MM.1S (cell line): ENCODE data around the gene PRDM9.
"Not testable (repeated sequence)": the region's sequence is repeated elsewhere in the genome, so short reads cannot be mapped to it uniquely, and the experiment has no call there.

Experiments
- DNase-seq: peaks from one replicate; pipeline ENCODE4 v3.0.0-alpha.2; 2015
- H2AFZ ChIP-seq: fragments of 300-600 bp; sonication (generic); 2 replicates; pipeline ENCODE4 v1.6.0; 2016; ENCODE audit warnings: antibody characterized with exemption, low read length
- H3F3A ChIP-seq: fragments of 300-600 bp; sonication (generic); 2 replicates; pipeline ENCODE4 v1.6.1; 2016; ENCODE audit warnings: mild to moderate bottlenecking, antibody characterized with exemption, low read length, moderate library complexity, mixed read lengths; ENCODE audit not compliant: insufficient read depth
- H3K27ac ChIP-seq: fragments of 300-600 bp; sonication (generic); 2 replicates; pipeline ENCODE4 v1.5.1; 2016; ENCODE audit warnings: mild to moderate bottlenecking, low read length
- H3K27me3 ChIP-seq: fragments of 300-600 bp; sonication (generic); replicated peaks from 2 replicates; pipeline ENCODE4 v1.6.0; 2016; ENCODE audit warnings: low read length; ENCODE audit not compliant: insufficient read depth
- H3K36me3 ChIP-seq: fragments of 300-600 bp; sonication (generic); replicated peaks from 2 replicates; pipeline ENCODE4 v1.6.1; 2016; ENCODE audit warnings: mild to moderate bottlenecking, low read length, mixed read lengths; ENCODE audit not compliant: insufficient read depth
- H3K4me1 ChIP-seq: fragments of 300-600 bp; sonication (generic); 2 replicates; pipeline ENCODE4 v1.6.1; 2016; ENCODE audit warnings: low read length, mixed read lengths
- H3K4me2 ChIP-seq: fragments of 300-600 bp; sonication (generic); 2 replicates; pipeline ENCODE4 v1.6.0; 2016; ENCODE audit warnings: low read depth, low read length
- H3K4me3 ChIP-seq: fragments of 300-600 bp; sonication (generic); 2 replicates; pipeline ENCODE4 v1.5.1; 2016; ENCODE audit warnings: low read length, mixed read lengths
- H3K79me2 ChIP-seq: fragments of 300-600 bp; sonication (generic); 2 replicates; pipeline ENCODE4 v1.6.1; 2016; ENCODE audit warnings: mixed run types, low read length, mixed read lengths
- H3K9ac ChIP-seq: fragments of 300-600 bp; sonication (generic); 2 replicates; pipeline ENCODE4 v1.6.1; 2016; ENCODE audit warnings: low read length, mixed read lengths
- H3K9me2 ChIP-seq: fragments of 300-600 bp; sonication (generic); replicated peaks from 2 replicates; pipeline ENCODE4 v1.6.1; 2016; ENCODE audit warnings: mild to moderate bottlenecking, low read length, mixed read lengths; ENCODE audit not compliant: insufficient read depth
- H3K9me3 ChIP-seq: fragments of 300-600 bp; sonication (generic); replicated peaks from 2 replicates; pipeline ENCODE4 v1.6.1; 2016; ENCODE audit warnings: mild to moderate bottlenecking, low read length, mixed read lengths; ENCODE audit not compliant: insufficient read depth
- H4K20me1 ChIP-seq: fragments of 300-600 bp; sonication (generic); 2 replicates; pipeline ENCODE4 v1.6.1; 2016; ENCODE audit warnings: mild to moderate bottlenecking, low read length, moderate library complexity, mixed read lengths; ENCODE audit not compliant: insufficient read depth
- EZH2 ChIP-seq: fragments of 300-600 bp; sonication (generic); optimal IDR thresholded peaks from 2 replicates; pipeline ENCODE3; 2017; ENCODE audit warnings: low read depth, mild to moderate bottlenecking, antibody characterized with exemption, low read length, mixed read lengths
- EZH2phosphoT487 ChIP-seq: fragments of 300-600 bp; sonication (generic); IDR thresholded peaks from 2 replicates; pipeline ENCODE4 v1.6.1; 2018; ENCODE audit warnings: antibody characterized with exemption, low read length
- TF ChIP-seq, protein P1 (sequence below): fragments of 300-600 bp; sonication (generic); IDR thresholded peaks from 2 replicates; pipeline ENCODE4 v1.5.1; 2016; ENCODE audit warnings: antibody characterized with exemption, low read length, mixed read lengths

PRDM9 gene

DNA sequence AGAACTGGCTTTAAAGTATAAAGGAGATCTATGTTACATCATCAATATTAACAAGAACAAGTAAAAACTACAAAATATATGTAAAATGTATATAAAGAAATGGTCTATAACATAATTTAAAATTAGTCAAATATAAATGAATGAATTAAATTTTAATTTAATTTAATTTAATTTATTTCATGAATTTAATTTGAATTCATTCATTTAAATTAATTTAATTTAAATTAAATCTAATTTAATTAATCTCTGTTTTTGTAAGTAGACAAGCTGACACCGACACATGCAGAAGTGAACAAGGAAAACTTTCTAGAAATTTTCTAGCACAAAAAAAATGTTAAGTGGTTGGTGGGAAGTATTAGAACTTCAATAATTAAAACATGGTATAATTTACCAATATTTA lies 10.8 kb upstream of the PRDM9 start:
- Histone ChIP-seq H3K27ac (no peak overlapping the region), H3K4me1 (no peaks in the 10 kb centered on the region), H3K4me2 (no peak overlapping the region), H3K79me2 (no peaks in the 10 kb centered on the region), H3K4me3 (no peak overlapping the region), H4K20me1 (no peaks in the 10 kb centered on the region), H3K27me3 (no peaks in the 10 kb centered on the region), H3K9ac (no peak overlapping the region), H3F3A (no peaks in the 10 kb centered on the region), H3K9me2 (no peaks in the 10 kb centered on the region), H2AFZ (no peak overlapping the region), H3K9me3 (no peaks in the 10 kb centered on the region), H3K36me3 (no peaks in the 10 kb centered on the region)
- no peak for DNase-seq
- TF ChIP-seq, protein P1, sequence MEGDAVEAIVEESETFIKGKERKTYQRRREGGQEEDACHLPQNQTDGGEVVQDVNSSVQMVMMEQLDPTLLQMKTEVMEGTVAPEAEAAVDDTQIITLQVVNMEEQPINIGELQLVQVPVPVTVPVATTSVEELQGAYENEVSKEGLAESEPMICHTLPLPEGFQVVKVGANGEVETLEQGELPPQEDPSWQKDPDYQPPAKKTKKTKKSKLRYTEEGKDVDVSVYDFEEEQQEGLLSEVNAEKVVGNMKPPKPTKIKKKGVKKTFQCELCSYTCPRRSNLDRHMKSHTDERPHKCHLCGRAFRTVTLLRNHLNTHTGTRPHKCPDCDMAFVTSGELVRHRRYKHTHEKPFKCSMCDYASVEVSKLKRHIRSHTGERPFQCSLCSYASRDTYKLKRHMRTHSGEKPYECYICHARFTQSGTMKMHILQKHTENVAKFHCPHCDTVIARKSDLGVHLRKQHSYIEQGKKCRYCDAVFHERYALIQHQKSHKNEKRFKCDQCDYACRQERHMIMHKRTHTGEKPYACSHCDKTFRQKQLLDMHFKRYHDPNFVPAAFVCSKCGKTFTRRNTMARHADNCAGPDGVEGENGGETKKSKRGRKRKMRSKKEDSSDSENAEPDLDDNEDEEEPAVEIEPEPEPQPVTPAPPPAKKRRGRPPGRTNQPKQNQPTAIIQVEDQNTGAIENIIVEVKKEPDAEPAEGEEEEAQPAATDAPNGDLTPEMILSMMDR = no peak
- TF ChIP-seq EZH2 (no peak), EZH2phosphoT487 (no peak)

DNA sequence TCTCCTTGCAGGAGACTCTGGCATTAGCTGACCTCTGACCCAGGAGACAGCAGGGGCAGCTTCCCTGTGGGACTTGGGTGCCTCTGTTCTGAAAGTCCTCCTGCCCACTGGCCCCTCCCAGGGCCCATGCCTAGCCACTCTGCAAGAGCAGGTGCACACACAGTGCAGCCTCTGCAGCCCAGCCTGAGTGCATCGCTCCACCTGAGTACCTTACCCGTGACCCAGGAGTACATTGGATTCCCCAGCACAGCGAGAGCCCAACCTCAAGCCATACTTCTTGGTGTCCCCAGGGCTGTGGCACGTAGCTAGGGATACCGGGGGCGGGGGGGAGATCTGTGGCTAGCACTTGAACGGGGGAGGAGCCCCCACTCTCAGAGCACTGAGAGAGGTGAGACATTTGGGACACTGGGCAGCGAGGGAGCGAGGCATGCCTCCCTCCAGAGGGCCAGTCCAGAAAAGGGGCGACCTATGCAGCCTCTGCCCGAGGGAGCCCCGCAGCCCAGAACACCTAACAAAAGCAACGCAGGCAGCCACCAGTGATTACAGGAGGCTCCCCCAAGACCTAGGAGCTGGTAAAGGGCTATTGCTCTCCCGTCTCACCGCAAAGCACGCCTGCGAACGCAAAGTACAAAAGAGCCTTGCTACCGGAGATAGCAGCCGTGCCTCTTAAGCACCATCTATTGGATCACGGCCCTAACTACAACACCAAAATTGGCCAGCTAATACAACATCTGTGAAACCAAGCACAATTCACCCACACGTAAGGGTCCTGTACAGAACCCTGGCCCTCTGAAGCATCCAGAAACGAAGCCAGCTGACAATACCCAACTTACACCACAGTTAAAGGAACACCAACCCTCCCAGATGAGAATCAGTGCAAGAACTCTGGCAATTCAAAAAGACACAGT lies 826 bp upstream of the PRDM9 start:
- H3K79me2 ChIP-seq = no peaks in the 10 kb centered on the region
- H3K4me2 ChIP-seq = no peak overlapping the region
- no peak overlapping the region for H3K4me3 ChIP-seq
- H3K9me2 ChIP-seq = no peaks in the 10 kb centered on the region
- no peak for DNase-seq
- TF ChIP-seq, protein P1 = no peak
- TF ChIP-seq EZH2 = no peak
- TF ChIP-seq EZH2phosphoT487 = no peak
- no peaks in the 10 kb centered on the region for H3K9me3 ChIP-seq
- H3K9ac ChIP-seq = no peak overlapping the region
- H2AFZ ChIP-seq = no peak overlapping the region
- H3K27me3 ChIP-seq = no peaks in the 10 kb centered on the region
- no peaks in the 10 kb centered on the region for H3K4me1 ChIP-seq
- no peak overlapping the region for H3K27ac ChIP-seq
- no peaks in the 10 kb centered on the region for H3F3A ChIP-seq
- H3K36me3 ChIP-seq = no peaks in the 10 kb centered on the region
- H4K20me1 ChIP-seq = no peaks in the 10 kb centered on the region

DNA sequence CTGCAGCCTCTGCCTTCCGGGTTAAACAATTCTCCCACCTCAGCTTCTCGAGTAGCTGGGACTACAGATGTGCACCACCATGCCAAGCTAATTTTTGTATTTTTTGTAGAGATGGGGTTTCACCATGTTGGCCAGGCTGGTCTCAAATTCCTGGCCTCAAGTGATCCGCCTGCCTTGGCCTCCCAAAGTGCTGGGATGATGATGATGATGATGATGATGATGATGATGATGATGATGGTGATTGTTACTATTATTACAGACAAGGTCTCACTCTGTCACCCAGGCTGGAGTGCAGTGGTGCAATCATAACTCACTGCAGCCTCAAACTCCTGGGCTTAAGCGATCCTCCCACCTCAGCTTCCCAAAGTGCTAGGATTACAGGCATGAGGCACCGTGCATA lies 3.0 kb downstream of the PRDM9 start:
- not testable (repeated sequence) for H3K27ac ChIP-seq, H3K4me1 ChIP-seq, H4K20me1 ChIP-seq, H3K36me3 ChIP-seq, H3K4me3 ChIP-seq, H2AFZ ChIP-seq, DNase-seq, H3F3A ChIP-seq, H3K9ac ChIP-seq, H3K27me3 ChIP-seq, H3K4me2 ChIP-seq, H3K9me3 ChIP-seq, H3K79me2 ChIP-seq, H3K9me2 ChIP-seq

DNA sequence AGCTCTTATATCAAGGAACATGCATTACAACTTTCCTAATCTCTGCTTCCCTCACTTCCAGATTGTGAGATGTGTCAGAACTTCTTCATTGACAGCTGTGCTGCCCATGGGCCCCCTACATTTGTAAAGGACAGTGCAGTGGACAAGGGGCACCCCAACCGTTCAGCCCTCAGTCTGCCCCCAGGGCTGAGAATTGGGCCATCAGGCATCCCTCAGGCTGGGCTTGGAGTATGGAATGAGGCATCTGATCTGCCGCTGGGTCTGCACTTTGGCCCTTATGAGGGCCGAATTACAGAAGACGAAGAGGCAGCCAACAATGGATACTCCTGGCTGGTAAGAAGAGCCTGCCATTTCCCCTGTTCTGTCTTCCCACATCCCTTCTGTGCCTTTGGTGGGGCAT lies 15.1 kb downstream of the PRDM9 start:
- Histone ChIP-seq H3K9me2 (no peaks in the 10 kb centered on the region), H3F3A (no peaks in the 10 kb centered on the region), H3K9ac (no peak overlapping the region)

More for the DNA sequence above, 15.1 kb downstream of the PRDM9 start:
- Histone ChIP-seq H3K9me3 (no peaks in the 10 kb centered on the region), H3K36me3 (no peaks in the 10 kb centered on the region), H3K4me1 (no peaks in the 10 kb centered on the region), H4K20me1 (no peaks in the 10 kb centered on the region), H3K27me3 (no peaks in the 10 kb centered on the region), H2AFZ (no peak overlapping the region), H3K4me3 (no peak overlapping the region), H3K27ac (no peak overlapping the region), H3K4me2 (no peak overlapping the region), H3K79me2 (no peaks in the 10 kb centered on the region)
- TF ChIP-seq EZH2 (no peak), EZH2phosphoT487 (no peak)
- TF ChIP-seq, protein P1 = no peak
- DNase-seq = no peak
